Sigmoid colon (tissue), 7 donors: ENCODE data around the gene GCNT2. TPM values are rescaled to one million over a fixed set of nuclear protein-coding genes. Genes with fewer than 3 reads are reported as not detected.

Experiments used
- DNase-seq: peaks from one replicate; pipeline ENCODE4 v3.0.0-alpha.2; 2019
- H3K27ac ChIP-seq, 4 donors: fragments of 200-600 bp; sonication (generic); one replicate each; pipeline ENCODE4 v1.5.1; 2016 to 2019; ENCODE audit warnings: mild to moderate bottlenecking in 1 of 4
- H3K27me3 ChIP-seq, 3 donors: fragments of 200-600 bp; sonication (generic); one replicate each; pipeline ENCODE4 v1.5.1; 2019; ENCODE audit warnings: mild to moderate bottlenecking in 1 of 3
- H3K36me3 ChIP-seq, 4 donors: fragments of 200-600 bp; sonication (generic); one replicate each; pipeline ENCODE4 v1.5.1; 2016 to 2019
- H3K4me1 ChIP-seq, 4 donors: fragments of 200-600 bp; sonication (generic); one replicate each; pipeline ENCODE4 v1.5.1; 2017 to 2019
- H3K4me3 ChIP-seq, 4 donors: fragments of 200-600 bp; sonication (generic); one replicate each; pipeline ENCODE4 v1.5.1; 2017 to 2019; ENCODE audit warnings: mild to moderate bottlenecking in 2 of 4, moderate library complexity in 1 of 4
- H3K9me3 ChIP-seq, 4 donors: fragments of 200-600 bp in 3 of 4; sonication (generic) in 3 of 4; one replicate each; pipeline versions ENCODE4 v1.5.1 to v1.6.1; 2013 to 2019
- EP300 ChIP-seq, 4 donors: sonication (generic); formaldehyde crosslinking; IDR thresholded peaks; one replicate each; pipeline ENCODE4 v1.6.1; 2017; ENCODE audit warnings: antibody characterized with exemption in 4 of 4
- POLR2A ChIP-seq, 2 donors: fragments of 450-650 bp; IDR thresholded peaks; one replicate each; pipeline ENCODE4 v1.6.1; 2016; ENCODE audit warnings: antibody characterized with exemption in 2 of 2, mild to moderate bottlenecking in 2 of 2, moderate library complexity in 2 of 2
- POLR2AphosphoS5 ChIP-seq, 4 donors: sonication (generic); formaldehyde crosslinking; IDR thresholded peaks; one replicate each; pipeline ENCODE4 v1.6.1; 2017; ENCODE audit warnings: antibody characterized with exemption in 4 of 4
- WGBS, 2 donors: extraction: QIAGEN DNeasy Blood & Tissue Kit; methylation state at CpG; one replicate each; pipeline ENCODE4 v1.1.7; 2013; 5-methylcytosine and 5-hydroxymethylcytosine counted together
- intact Hi-C: fragments of 100-400 bp; cut with DNase I; formaldehyde crosslinking; loops from one replicate; pipeline ENCODE4 v1.15.1; 2023
- polyA plus RNA-seq, 3 donors: library from polyadenylated mRNA; stranded (reverse); fragments of 200-250 nt; gene quantifications; one replicate each; pipeline ENCODE4 v1.2.3, GENCODE V29; 2013
- small RNA-seq, 3 donors: library from RNA; depleted of rRNA; stranded (forward); fragments of <200 nt; gene quantifications; one replicate each; pipeline ENCODE3, GENCODE V24; 2016
- total RNA-seq, 4 donors: library from RNA; depleted of rRNA; stranded (reverse); fragments of >200 nt; gene quantifications; one replicate each; pipeline ENCODE4 v1.1.0, GENCODE V29; 2016
- TF ChIP-seq, protein P1 (sequence below), 4 experiments: fragments of 450-650 bp in 3 of 4; fragments of 200-600 bp in 1 of 4; IDR thresholded peaks; one replicate each; pipeline ENCODE4 v1.5.1; 2016 to 2019; ENCODE audit warnings: antibody characterized with exemption in 4 of 4, mild to moderate bottlenecking in 3 of 4, moderate library complexity in 2 of 4
- donor health status: healthy with polysubstance abuse.
- donor health status: Bipolar disorder and iron deficiency.
- donor health status: healthy.

Gene GCNT2
- total and polyA plus RNA-seq, 7 donors: 2.4 to 26.9 (median 13.2) TPM

DNA sequence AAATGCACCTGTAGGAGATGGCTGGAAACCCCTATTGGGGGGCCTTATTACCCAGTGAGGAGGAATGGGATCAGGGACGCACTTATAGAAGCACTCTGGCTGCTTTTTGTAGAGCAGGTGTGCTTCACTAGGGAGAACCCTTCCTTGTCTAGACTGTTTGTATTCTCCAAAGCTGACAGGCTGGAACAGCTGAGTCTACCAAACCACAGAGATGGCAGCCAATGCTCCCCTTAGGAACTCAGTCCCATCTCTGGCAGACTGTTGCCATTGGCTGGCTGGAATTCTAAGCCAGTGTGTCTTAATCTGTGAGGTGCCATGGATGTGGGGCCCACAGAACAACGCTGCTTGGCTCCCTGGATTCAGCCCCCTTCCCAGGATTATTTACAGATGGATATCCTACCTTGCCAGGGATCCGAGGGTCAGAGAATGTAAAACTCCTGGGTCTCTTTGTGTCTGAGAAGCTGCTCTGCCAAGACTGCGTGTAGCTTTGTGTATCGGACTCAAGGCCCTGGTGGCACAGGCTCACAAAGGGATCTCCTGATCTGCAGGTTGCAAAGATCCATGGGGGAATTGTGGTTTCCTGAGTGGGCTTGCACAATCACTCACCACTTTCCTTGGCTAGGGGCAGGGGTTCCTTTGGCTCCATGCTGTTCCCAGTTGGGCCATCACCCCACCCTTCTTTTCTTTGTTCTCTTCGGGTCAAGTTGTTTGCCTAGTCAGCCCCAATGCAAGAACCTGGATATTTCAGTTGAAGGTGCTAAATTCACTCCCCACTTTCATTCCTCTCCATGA lies 147.2 kb downstream of the GCNT2 start:
- Histone ChIP-seq H3K27me3 (no peaks in the 10 kb centered on the region), H3K4me3 (no peak overlapping the region), H3K4me1 (no peaks in the 10 kb centered on the region), H3K36me3 (no peaks in the 10 kb centered on the region), H3K27ac (no peak overlapping the region), H3K9me3 (no peaks in the 10 kb centered on the region)
- intact Hi-C loops: no loop called here
- TF ChIP-seq EP300 (IDR thresholded peaks at IDR 0.05): no peak
- TF ChIP-seq POLR2A (IDR thresholded peaks at IDR 0.05): no peak
- TF ChIP-seq, protein P1, sequence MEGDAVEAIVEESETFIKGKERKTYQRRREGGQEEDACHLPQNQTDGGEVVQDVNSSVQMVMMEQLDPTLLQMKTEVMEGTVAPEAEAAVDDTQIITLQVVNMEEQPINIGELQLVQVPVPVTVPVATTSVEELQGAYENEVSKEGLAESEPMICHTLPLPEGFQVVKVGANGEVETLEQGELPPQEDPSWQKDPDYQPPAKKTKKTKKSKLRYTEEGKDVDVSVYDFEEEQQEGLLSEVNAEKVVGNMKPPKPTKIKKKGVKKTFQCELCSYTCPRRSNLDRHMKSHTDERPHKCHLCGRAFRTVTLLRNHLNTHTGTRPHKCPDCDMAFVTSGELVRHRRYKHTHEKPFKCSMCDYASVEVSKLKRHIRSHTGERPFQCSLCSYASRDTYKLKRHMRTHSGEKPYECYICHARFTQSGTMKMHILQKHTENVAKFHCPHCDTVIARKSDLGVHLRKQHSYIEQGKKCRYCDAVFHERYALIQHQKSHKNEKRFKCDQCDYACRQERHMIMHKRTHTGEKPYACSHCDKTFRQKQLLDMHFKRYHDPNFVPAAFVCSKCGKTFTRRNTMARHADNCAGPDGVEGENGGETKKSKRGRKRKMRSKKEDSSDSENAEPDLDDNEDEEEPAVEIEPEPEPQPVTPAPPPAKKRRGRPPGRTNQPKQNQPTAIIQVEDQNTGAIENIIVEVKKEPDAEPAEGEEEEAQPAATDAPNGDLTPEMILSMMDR (IDR thresholded peaks at IDR 0.05): no peak
- no peak for TF ChIP-seq POLR2AphosphoS5 (IDR thresholded peaks at IDR 0.05)
- WGBS, 2 donors: 85 to 89% methylated on average over 6 of the region's 6 CpGs
- DNase-seq: no peak

DNA sequence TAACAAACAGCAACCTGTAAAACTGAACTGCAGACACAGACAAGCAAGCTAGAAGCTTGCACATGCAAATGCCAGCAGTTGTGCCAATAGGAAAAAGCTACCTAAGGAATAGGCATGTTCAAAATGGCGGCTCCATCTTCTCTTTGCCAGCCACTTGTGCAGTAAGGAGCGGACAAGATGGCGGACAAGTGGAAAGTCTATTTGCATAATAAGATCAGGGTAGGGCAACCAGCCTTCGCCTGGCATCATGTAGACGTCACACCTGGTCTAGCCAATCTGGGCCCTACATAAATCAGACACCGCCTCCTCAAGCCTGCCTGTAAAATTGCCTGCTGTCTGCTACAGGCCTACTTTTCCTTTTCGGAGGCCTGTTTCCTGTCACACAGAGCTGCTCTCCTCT lies 155.3 kb downstream of the GCNT2 start:
- H3K36me3 ChIP-seq: no peaks in the 10 kb centered on the region
- no peak for DNase-seq
- H3K4me3 ChIP-seq: no peak overlapping the region
- TF ChIP-seq POLR2A (IDR thresholded peaks at IDR 0.05) (no peak), EP300 (IDR thresholded peaks at IDR 0.05) (no peak)
- no peak overlapping the region for H3K27ac ChIP-seq
- no peaks in the 10 kb centered on the region for H3K27me3 ChIP-seq
- 96% methylated on average over 7 of the region's 7 CpGs for WGBS, 2 donors
- no peaks in the 10 kb centered on the region for H3K9me3 ChIP-seq
- H3K4me1 ChIP-seq: no peaks in the 10 kb centered on the region
- intact Hi-C loops: no loop called here

- DNase-seq: no peak
- H3K4me1 ChIP-seq: no peaks in the 10 kb centered on the region
- no peaks in the 10 kb centered on the region for H3K27me3 ChIP-seq
- intact Hi-C loops: no loop called here
- H3K36me3 ChIP-seq: no peaks in the 10 kb centered on the region
- no peak overlapping the region for H3K27ac ChIP-seq
- no peaks in the 10 kb centered on the region for H3K9me3 ChIP-seq
- TF ChIP-seq EP300 (IDR thresholded peaks at IDR 0.05) (no peak), POLR2AphosphoS5 (IDR thresholded peaks at IDR 0.05) (no peak), POLR2A (IDR thresholded peaks at IDR 0.05) (no peak)
- TF ChIP-seq, protein P1 (IDR thresholded peaks at IDR 0.05): no peak
- H3K4me3 ChIP-seq: no peak overlapping the region
- WGBS, 2 donors: 48 to 75% methylated on average over 4 of the region's 4 CpGs
Observed at GRCh38 chr6:10678456-10678855, 157.3 kb downstream of the GCNT2 start.

Small RNA genes lying within 50 kb of the gene (small RNA-seq; reads per million reads assigned to genes)
- gene RF00019: 0 reads per million in 3 donors

Other genes with a start within 250 kb of the GCNT2 start
- under 1 TPM; 0.16 to 0.36 (median 0.27) TPM for gene TFAP2A, start 106.3 kb upstream of the GCNT2 start, total RNA-seq
- gene TFAP2A, start 106.3 kb upstream of the GCNT2 start, polyA plus RNA-seq: under 1 TPM in 1 of 3 donors, not detected in 2; 0.13 TPM
- gene C6orf52, start 173.3 kb downstream of the GCNT2 start, total RNA-seq: not detected
- gene C6orf52, start 173.3 kb downstream of the GCNT2 start, polyA plus RNA-seq: 1 to 10 TPM in 1 of 3 donors, not detected in 2; 1.3 TPM
- 10 to 100 TPM in 2 of 4 donors, 1 to 10 TPM in 2; 6.6 to 14.6 (median 11.8) TPM for gene PAK1IP1, start 173.6 kb downstream of the GCNT2 start, total RNA-seq
- 10 to 100 TPM in 2 of 3 donors, 1 to 10 TPM in 1; 7.6 to 14.3 (median 10.8) TPM for gene PAK1IP1, start 173.6 kb downstream of the GCNT2 start, polyA plus RNA-seq
- gene TMEM14C, start 201.7 kb downstream of the GCNT2 start, total RNA-seq: 100 to 1,000 TPM; 115 to 199 (median 170) TPM
- 100 to 1,000 TPM in 2 of 3 donors, 10 to 100 TPM in 1; 86.0 to 130 (median 110) TPM for gene TMEM14C, start 201.7 kb downstream of the GCNT2 start, polyA plus RNA-seq
- gene TMEM14B, start 226.5 kb downstream of the GCNT2 start, total RNA-seq: 100 to 1,000 TPM in 2 of 4 donors, 10 to 100 TPM in 2; 51.5 to 124 (median 98.2) TPM
- gene TMEM14B, start 226.5 kb downstream of the GCNT2 start, polyA plus RNA-seq: 10 to 100 TPM; 55.7 to 97.3 (median 79.8) TPM